Karpas-422 (cell line): Measurements from ENCODE around the gene XKR3. TPM values are rescaled to one million over a fixed set of nuclear protein-coding genes. Genes with fewer than 3 reads are reported as not detected.
A peak's percentile ranks its signal among the peaks of the same experiment; 100 is the strongest.
"Not testable (repeated sequence)": the region's sequence is repeated elsewhere in the genome, so short reads cannot be mapped to it uniquely, and the experiment has no call there.

Experiments
- DNase-seq: peaks from one replicate; pipeline ENCODE4 v3.0.0-alpha.2; 2015
- H2AFZ ChIP-seq: fragments of 200-600 bp; sonication (generic); 2 replicates; pipeline ENCODE4 v1.6.1; 2014; ENCODE audit warnings: antibody characterized with exemption, low read length, mixed read lengths
- H3K27ac ChIP-seq: fragments of 200-600 bp; sonication (generic); 2 replicates; pipeline ENCODE4 v1.5.1; 2014; ENCODE audit warnings: mild to moderate bottlenecking, low read length, moderate library complexity
- H3K27me3 ChIP-seq: fragments of 200-600 bp; sonication (generic); 2 replicates; pipeline ENCODE4 v1.6.1; 2014; ENCODE audit warnings: low read length, mixed read lengths
- H3K36me3 ChIP-seq: fragments of 200-600 bp; sonication (generic); 2 replicates; pipeline ENCODE4 v1.6.1; 2014; ENCODE audit warnings: low read length, mixed read lengths; ENCODE audit not compliant: insufficient read depth
- H3K4me1 ChIP-seq: fragments of 200-600 bp; sonication (generic); 2 replicates; pipeline ENCODE4 v1.6.1; 2014; ENCODE audit warnings: mild to moderate bottlenecking, low read length, mixed read lengths
- H3K4me2 ChIP-seq: fragments of 200-600 bp; sonication (generic); 2 replicates; pipeline ENCODE4 v1.6.1; 2014; ENCODE audit warnings: low read length, low read depth, mild to moderate bottlenecking; ENCODE audit not compliant: poor library complexity, severe bottlenecking
- H3K4me3 ChIP-seq: fragments of 200-600 bp; sonication (generic); 2 replicates; pipeline ENCODE4 v1.5.1; 2014; ENCODE audit warnings: mild to moderate bottlenecking, antibody characterized with exemption, low read length, mixed read lengths
- H3K79me2 ChIP-seq: fragments of 200-600 bp; sonication (generic); 2 replicates; pipeline ENCODE4 v1.6.1; 2014; ENCODE audit warnings: mild to moderate bottlenecking, low read length, mixed read lengths
- H3K9ac ChIP-seq: fragments of 200-600 bp; sonication (generic); 2 replicates; pipeline ENCODE4 v1.6.0; 2014; ENCODE audit warnings: low read length
- H3K9me2 ChIP-seq: fragments of 200-600 bp; sonication (generic), shearing (Covaris generic); replicated peaks from 2 replicates; pipeline ENCODE4 v1.6.0; 2014; ENCODE audit warnings: mild to moderate bottlenecking, low read length, moderate library complexity; ENCODE audit not compliant: insufficient read depth
- H3K9me3 ChIP-seq: fragments of 300-700, 200-600 bp; sonication (generic); 2 replicates; pipeline ENCODE4 v1.6.1; 2014; ENCODE audit warnings: low read length, mixed read lengths
- H4K20me1 ChIP-seq: fragments of 200-600 bp; sonication (generic); 2 replicates; pipeline ENCODE4 v1.6.1; 2014; ENCODE audit warnings: mild to moderate bottlenecking, antibody characterized with exemption, low read length, low read depth; ENCODE audit not compliant: insufficient read depth
- total RNA-seq: library from RNA; depleted of rRNA; stranded (reverse); fragments of >200 nt; shearing (Covaris generic); gene quantifications from 2 replicates; pipeline ENCODE4 v1.2.3, GENCODE V29; 2014; ENCODE audit warnings: low replicate concordance; rRNA removed

XKR3 gene
- not detected in 2 replicates for total RNA-seq

GRCh38 chr22:16824716-16825687 lies at the start of gene XKR3:
XKR3 (minus strand) TSS chr22:16825411; CDS start chr22:16808073, 17,338 bp downstream.
- Histone ChIP-seq H3K4me2 (peak within 1 kb of the TSS; percentile 66), H4K20me1 (no peaks in the 10 kb centered on the region), H3K27ac (0 out of 2 replicates have a peak within 1 kb of the TSS, but pooled peaks have one; percentile 3), H3K9me2 (no peaks in the 10 kb centered on the region), H3K9ac (peak within 1 kb of the TSS; percentile 44), H3K9me3 (no peaks in the 10 kb centered on the region), H2AFZ (peak within 1 kb of the TSS; percentile 82), H3K4me3 (peak within 1 kb of the TSS; percentile 41), H3K27me3 (no peaks in the 10 kb centered on the region), H3K79me2 (no peaks in the 10 kb centered on the region), H3K4me1 (peaks cover 22% of the 10 kb centered on the region), H3K36me3 (no peaks in the 10 kb centered on the region)
- DNase-seq: peak; percentile 73

DNA sequence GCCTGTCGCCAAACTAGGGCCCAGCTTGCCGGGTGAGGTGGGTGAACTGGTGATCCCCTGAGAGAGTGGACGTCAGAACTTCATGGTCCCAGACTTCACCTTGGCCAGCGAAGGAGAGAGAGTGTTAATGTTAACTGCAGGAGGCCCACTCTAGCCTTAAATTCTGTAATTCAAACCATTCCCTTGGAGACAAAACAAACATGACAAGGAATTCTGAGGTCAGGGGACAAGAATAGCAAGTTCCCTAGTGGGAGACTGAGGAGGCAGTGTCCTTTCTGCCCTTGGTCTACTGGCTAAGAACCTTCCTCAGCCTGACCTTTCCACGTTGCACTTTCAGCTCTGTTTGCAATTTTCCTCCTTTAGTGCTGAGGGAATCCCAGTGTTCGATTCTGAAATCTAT lies 44.4 kb upstream of the XKR3 start:
- not testable (repeated sequence) for H3K4me2 ChIP-seq, H3K9me2 ChIP-seq, H3K27ac ChIP-seq, H3K9ac ChIP-seq, H3K9me3 ChIP-seq, H3K79me2 ChIP-seq, DNase-seq, H3K36me3 ChIP-seq, H2AFZ ChIP-seq, H3K27me3 ChIP-seq, H3K4me1 ChIP-seq, H3K4me3 ChIP-seq, H4K20me1 ChIP-seq

- Histone ChIP-seq H3K27me3 (no peaks in the 10 kb centered on the region), H3K4me3 (no peak overlapping the region), H3K36me3 (no peaks in the 10 kb centered on the region), H2AFZ (no peak overlapping the region), H3K9me2 (no peaks in the 10 kb centered on the region), H3K79me2 (no peaks in the 10 kb centered on the region), H3K4me1 (no peaks in the 10 kb centered on the region), H3K9ac (no peak overlapping the region), H3K4me2 (no peak overlapping the region), H3K9me3 (no peaks in the 10 kb centered on the region), H4K20me1 (no peaks in the 10 kb centered on the region), H3K27ac (no peak overlapping the region)
- no peak for DNase-seq
These were observed 41.0 kb upstream of the XKR3 start for GRCh38 chr22:16866167-16866566.

GRCh38 chr22:16856851-16857250 lies 31.6 kb upstream of the XKR3 start:
- not testable (repeated sequence) for H2AFZ ChIP-seq, H3K9me2 ChIP-seq, H3K4me3 ChIP-seq, H3K27me3 ChIP-seq, H3K36me3 ChIP-seq, H3K27ac ChIP-seq, DNase-seq, H4K20me1 ChIP-seq, H3K4me2 ChIP-seq, H3K4me1 ChIP-seq, H3K79me2 ChIP-seq, H3K9me3 ChIP-seq, H3K9ac ChIP-seq

GRCh38 chr22:16854631-16855030 lies 29.4 kb upstream of the XKR3 start:
- Histone ChIP-seq H3K27me3 (no peaks in the 10 kb centered on the region), H3K4me3 (no peak overlapping the region)

GRCh38 chr22:16851268-16851996 lies 26.2 kb upstream of the XKR3 start:
- H4K20me1 ChIP-seq, H3K79me2 ChIP-seq, H2AFZ ChIP-seq, H3K4me3 ChIP-seq, H3K4me2 ChIP-seq, H3K4me1 ChIP-seq, H3K27ac ChIP-seq, H3K27me3 ChIP-seq, H3K9me3 ChIP-seq, H3K9me2 ChIP-seq, DNase-seq, H3K9ac ChIP-seq, H3K36me3 ChIP-seq: not testable (repeated sequence)

More at GRCh38 chr22:16854631-16855030, 29.4 kb upstream of the XKR3 start:
- H3K9ac ChIP-seq: no peak overlapping the region
- no peak overlapping the region for H2AFZ ChIP-seq
- no peak overlapping the region for H3K27ac ChIP-seq
- H3K9me2 ChIP-seq: no peaks in the 10 kb centered on the region
- H3K4me1 ChIP-seq: no peaks in the 10 kb centered on the region
- no peaks in the 10 kb centered on the region for H3K9me3 ChIP-seq
- H4K20me1 ChIP-seq: no peaks in the 10 kb centered on the region
- H3K4me2 ChIP-seq: no peak overlapping the region
- H3K36me3 ChIP-seq: no peaks in the 10 kb centered on the region
- H3K79me2 ChIP-seq: no peaks in the 10 kb centered on the region
- no peak for DNase-seq

GRCh38 chr22:16847271-16847670 lies 22.1 kb upstream of the XKR3 start:
- H2AFZ ChIP-seq: no peak overlapping the region
- H3K36me3 ChIP-seq: no peaks in the 10 kb centered on the region
- H4K20me1 ChIP-seq: no peaks in the 10 kb centered on the region
- no peaks in the 10 kb centered on the region for H3K79me2 ChIP-seq
- DNase-seq: no peak
- H3K4me3 ChIP-seq: no peak overlapping the region
- H3K4me1 ChIP-seq: no peaks in the 10 kb centered on the region
- H3K9me2 ChIP-seq: no peaks in the 10 kb centered on the region
- no peaks in the 10 kb centered on the region for H3K27me3 ChIP-seq
- no peak overlapping the region for H3K4me2 ChIP-seq
- no peak overlapping the region for H3K9ac ChIP-seq
- H3K27ac ChIP-seq: no peak overlapping the region
- H3K9me3 ChIP-seq: no peaks in the 10 kb centered on the region

- H3K79me2 ChIP-seq: no peaks in the 10 kb centered on the region
- no peaks in the 10 kb centered on the region for H3K4me1 ChIP-seq
- H3K27me3 ChIP-seq: no peaks in the 10 kb centered on the region
- no peaks in the 10 kb centered on the region for H3K36me3 ChIP-seq
- no peaks in the 10 kb centered on the region for H3K9me3 ChIP-seq
- DNase-seq: no peak
- H3K9me2 ChIP-seq: no peaks in the 10 kb centered on the region
- H3K27ac ChIP-seq: no peak overlapping the region
- no peak overlapping the region for H2AFZ ChIP-seq
- no peaks in the 10 kb centered on the region for H4K20me1 ChIP-seq
- no peak overlapping the region for H3K4me3 ChIP-seq
- no peak overlapping the region for H3K4me2 ChIP-seq
- no peak overlapping the region for H3K9ac ChIP-seq
These were observed 20.7 kb upstream of the XKR3 start for GRCh38 chr22:16845881-16846280.
